Activated gamma-delta T cell treated with anti-CD3 and anti-CD28 coated beads, Interleukin-2, amount 50 U/mL, for 16 hours (primary cell): ENCODE data around the gene EGFR.
"Not testable (repeated sequence)": the region's sequence is repeated elsewhere in the genome, so short reads cannot be mapped to it uniquely, and the experiment has no call there.

ENCODE experiments used
- DNase-seq: peaks from one replicate; pipeline ENCODE4 v3.0.0-alpha.2; 2020; ENCODE audit warnings: low read depth

EGFR gene

DNA sequence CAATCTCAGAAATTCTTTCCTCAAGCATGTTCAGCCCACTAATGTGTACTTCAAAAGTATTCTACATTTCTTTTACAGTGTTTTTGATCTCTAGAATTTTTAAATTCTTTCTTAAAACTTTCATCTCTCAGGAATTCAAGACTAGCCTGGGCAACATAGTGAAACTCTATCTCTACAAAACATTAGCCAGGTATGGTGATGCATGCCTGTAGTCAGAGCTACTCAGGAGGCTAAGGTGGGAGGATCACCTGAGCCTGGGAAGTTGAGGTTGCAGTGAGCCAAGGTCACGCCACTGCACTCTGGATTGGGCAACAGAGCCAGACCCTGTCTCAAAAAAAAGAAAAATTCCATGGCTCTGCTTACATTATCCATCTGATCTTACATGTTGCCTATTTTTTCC lies 5.0 kb upstream of the EGFR start:
- no peak for DNase-seq

DNA sequence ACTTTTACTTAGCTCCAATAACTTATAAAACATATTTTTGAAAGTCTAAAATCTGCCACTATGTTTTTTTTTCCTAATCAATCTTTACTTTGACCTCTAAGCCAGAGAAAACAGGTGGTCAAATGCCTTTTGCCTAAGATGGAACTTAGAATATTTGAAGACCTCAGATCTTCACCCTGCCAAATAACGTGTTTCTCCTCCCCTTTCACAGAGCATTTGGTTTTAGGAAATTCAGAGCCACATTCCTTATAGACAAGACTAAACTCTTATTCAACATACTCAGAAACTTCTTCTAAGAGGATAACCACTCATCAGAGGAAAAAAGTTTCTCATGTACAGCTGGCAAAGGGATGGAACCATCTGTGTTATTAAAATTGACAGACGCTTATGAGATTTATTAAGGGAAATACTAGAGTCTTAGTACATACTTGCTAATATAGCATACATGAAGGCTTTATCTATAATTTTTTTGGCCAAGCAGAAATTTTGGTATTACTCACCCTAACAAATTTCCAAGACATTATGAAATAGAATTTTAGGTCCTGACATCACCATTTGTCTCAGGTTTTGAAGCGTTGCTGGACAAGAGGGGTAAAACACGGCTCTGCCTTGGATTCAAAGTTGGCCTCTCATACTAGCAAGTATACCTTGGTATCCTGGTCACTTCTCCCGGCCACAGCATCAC lies 2.6 kb upstream of the EGFR start:
- DNase-seq, result no peak

DNA sequence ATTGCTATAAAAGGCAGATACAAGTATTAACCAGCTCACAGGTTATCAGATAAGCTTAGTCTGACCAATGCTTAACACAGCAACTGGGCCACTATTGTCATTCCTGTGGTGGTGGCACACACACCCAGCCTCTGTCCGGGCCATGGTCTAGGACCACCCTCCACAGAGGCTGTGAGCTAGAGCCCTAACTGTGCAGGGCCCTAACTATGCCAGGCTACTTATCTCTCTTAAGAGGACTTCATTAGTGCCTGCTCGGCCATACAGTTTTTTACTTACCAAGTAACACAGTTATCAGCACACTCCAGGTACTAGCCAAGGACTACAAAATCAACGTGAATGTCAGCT lies 2.1 kb upstream of the EGFR start:
- DNase-seq, result no peak

DNA sequence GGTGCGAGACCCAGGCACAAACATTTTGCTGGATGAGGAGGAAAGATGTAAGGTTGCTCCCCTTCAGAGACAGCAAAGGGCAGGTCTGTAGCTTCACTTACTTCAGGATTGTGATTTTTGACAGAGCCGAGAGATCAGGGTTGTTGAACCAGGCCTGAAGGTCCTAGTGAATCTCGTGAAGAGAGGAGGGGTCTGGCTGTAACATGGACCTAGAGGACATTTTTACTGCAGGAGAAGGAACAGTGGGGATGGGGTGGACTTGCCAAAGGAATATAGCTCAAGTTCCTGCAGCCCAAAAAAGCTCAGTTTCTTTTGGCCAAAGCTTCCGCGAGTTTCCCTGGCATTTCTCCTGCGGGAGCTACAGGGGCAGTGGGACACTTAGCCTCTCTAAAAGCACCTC lies 976 bp upstream of the EGFR start:
- DNase-seq, result no peak

DNA sequence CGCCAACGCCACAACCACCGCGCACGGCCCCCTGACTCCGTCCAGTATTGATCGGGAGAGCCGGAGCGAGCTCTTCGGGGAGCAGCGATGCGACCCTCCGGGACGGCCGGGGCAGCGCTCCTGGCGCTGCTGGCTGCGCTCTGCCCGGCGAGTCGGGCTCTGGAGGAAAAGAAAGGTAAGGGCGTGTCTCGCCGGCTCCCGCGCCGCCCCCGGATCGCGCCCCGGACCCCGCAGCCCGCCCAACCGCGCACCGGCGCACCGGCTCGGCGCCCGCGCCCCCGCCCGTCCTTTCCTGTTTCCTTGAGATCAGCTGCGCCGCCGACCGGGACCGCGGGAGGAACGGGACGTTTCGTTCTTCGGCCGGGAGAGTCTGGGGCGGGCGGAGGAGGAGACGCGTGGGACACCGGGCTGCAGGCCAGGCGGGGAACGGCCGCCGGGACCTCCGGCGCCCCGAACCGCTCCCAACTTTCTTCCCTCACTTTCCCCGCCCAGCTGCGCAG lies 424 bp downstream of the EGFR start:
- no peak for DNase-seq

DNA sequence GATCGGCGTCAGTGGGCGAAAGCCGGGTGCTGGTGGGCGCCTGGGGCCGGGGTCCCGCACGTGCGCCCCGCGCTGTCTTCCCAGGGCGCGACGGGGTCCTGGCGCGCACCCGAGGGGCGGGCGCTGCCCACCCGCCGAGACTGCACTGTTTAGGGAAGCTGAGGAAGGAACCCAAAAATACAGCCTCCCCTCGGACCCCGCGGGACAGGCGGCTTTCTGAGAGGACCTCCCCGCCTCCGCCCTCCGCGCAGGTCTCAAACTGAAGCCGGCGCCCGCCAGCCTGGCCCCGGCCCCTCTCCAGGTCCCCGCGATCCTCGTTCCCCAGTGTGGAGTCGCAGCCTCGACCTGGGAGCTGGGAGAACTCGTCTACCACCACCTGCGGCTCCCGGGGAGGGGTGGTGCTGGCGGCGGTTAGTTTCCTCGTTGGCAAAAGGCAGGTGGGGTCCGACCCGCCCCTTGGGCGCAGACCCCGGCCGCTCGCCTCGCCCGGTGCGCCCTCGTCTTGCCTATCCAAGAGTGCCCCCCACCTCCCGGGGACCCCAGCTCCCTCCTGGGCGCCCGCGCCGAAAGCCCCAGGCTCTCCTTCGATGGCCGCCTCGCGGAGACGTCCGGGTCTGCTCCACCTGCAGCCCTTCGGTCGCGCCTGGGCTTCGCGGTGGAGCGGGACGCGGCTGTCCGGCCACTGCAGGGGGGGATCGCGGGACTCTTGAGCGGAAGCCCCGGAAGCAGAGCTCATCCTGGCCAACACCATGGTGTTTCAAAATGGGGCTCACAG lies 1.1 kb downstream of the EGFR start:
- no peak for DNase-seq

DNA sequence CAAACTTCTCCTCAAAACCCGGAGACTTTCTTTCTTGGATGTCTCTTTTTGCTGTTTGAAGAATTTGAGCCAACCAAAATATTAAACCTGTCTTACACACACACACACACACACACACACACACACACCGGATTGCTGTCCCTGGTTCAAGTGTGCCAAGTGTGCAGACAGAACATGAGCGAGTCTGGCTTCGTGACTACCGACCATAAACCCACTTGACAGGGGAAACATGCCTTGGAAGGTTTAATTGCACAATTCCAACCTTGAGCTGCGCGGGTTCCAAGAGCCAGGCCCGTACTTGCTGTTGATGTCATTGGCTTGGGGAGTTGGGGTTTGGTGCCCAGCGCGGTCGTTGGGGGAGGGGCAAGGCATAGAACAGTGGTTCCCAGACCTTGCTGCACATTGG lies 1.7 kb downstream of the EGFR start:
- no peak for DNase-seq

DNA sequence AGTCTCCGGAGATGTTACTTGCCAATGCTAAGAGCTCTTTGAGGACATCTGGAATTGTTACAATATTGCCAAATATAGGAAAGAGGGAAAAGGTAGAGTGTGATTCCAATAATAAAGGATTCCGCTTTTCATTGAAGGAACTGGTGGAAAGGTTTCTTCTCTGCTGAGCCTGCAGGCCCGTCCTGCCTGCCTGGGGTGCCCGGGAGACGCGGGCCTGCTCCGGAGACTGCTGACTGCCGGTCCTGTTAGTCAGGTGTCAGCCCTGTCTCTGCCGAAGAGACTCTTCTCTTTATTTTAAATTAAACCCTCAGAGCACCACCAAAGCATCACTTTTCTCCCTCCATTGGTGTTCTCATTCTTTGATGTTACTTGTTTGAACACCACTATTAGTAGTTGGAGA lies 2.2 kb downstream of the EGFR start:
- DNase-seq, result no peak

DNA sequence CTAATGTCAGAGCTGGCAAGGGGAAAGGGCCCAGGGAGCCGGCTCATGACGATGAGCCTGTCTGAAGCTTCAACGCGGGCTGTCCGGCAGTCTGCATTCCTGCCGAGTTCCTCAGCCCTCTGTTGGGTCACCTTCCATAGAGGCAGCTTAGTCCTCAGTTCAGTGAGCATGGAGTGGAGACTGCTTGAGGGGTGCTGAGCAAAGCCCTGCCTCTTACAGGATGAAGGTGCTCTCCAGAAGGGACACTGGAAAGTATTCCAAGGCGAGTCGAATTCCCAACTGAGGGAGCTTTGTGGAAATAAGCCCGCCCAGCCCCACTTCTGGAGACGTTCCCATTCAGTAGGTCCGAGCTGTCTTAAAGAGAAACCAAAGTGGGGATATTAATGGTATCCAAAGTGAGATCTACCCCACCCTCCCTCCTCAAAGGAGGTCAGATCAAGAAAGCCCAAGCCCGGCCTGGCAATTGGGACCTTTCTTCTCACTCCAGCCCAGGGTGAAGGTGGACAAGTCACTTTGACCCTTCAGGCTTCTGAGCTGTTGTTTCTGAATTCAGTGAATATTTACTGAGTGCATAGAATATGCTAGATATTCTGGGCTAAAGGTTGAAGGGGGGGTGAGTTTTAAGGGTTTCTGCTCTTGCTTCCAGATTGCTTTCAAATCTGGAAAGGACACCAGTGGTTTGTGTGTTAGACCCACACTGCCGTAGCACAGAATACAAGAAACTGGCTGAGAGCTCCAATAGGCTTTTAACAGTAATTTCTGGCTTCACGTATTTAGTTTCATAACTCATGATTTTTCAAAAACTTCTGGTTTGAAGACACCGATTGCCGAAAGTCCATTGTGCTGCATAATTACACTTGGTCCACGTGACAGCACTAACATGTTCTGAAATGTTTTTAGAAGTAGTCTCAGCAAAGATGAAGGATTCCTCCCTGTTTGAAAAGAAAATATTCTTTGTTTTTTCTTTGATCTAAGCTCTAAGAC lies 3.5 kb downstream of the EGFR start:
- no peak for DNase-seq

DNA sequence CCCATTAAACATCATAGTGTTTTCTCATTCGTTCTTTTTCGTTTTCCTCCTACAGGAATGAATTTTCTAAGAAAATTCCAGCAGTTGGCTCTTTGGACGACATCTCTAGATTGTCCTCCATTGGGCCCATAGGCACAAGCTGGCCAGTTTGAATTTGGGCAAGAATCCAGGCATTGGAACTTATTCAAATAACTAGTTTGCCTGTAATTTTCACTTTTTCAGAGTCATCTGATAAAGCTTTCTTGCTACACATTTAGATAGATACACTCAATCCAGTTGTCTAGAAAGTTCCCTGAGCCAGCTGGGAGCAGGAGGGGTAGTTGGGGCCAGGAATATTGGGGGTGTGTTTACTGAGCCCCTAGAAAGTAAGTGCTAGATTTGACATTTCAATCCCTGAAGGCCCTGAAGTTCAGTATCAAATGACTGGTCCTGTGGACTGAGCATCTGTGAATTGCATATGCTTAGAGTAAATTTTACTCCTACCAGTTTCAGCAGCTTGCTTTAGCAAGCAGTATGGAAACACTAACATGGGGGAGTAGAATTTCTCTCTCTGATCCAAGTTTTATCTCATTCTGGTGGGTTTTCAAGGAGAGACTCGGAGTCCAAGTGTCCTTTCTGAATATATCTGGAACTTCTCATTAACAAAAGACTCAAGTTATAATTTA lies 5.2 kb downstream of the EGFR start:
- DNase-seq, result no peak

DNA sequence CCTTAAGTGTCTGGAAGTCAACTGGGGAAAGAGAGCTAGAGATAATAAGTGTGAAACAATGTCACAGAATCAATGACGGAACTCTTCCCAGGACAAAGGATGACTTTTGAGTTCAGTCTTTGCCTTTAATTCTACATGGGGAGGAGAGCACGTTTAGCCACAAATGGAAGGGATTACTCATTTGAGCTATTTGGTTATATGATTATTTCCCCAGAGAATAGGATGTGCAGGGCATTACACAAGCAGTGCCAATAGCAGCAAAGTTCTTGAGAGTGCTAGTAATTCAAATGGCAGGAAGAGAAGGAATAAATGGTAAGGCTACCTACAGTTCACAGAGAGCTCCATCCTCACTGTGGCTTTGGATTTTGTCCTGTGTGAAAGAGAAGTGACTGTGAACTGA lies 6.0 kb downstream of the EGFR start:
- DNase-seq, result no peak

DNA sequence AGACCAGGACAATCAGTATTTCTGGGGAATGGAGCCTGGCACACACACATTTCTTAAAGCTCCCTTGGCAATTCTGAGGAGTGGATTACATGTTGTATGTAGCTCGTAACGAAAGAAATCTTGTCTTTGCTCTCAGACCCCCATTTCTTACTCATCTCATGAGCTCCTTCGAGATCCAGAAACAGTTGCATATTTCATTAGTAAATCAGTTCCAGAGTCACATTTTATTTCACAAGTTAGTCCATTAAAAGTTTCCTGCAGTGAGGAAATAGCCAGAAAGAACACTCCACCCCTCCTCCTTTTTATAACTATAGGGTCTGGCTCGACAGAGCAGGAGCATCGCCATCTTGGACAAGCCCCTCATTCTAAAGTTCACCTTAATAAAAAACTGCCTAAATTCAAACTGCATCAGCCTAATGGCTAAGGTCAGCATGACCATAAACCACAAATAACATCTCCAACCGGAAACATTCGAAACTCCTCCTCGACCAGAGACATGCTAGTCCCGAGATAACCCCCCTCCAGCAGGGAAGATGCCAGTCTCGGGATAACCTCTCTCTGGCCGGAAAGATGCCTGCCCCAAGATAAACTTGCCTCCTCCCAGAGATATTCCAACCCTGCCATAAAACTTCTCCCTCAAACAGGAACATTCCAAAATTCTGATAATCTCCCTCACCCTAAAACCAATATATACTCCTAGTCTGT lies 7.4 kb downstream of the EGFR start:
- DNase-seq, result no peak

DNA sequence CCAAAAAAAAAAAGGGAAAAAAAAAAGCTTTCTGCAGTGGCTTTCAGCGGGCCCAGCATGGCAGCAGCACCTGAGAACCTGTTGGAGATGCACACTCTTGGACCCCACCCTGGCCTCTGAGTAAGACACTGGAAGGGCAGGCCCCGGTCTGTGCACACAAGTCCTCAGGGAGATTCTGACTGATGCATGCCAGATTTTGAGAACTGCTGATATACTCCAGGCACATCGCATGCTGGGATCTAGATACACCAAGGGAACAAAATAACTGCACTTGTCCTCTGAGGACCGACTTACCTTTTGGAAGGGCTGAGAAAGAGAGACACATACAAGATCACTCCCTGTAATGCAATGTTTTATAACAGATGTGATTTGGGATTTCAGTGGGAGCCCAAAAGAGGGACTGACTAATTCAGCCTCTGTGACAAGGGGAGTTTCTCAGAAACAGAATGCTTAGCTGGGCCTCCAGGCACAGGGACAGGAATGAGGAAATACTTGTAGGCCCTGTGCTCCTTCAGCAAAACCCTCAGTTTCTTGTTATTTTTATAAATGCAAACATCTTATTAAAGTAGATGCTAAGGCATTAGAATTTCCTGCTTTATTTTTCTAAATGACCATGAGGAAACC lies 8.2 kb downstream of the EGFR start:
- DNase-seq, result no peak

DNA sequence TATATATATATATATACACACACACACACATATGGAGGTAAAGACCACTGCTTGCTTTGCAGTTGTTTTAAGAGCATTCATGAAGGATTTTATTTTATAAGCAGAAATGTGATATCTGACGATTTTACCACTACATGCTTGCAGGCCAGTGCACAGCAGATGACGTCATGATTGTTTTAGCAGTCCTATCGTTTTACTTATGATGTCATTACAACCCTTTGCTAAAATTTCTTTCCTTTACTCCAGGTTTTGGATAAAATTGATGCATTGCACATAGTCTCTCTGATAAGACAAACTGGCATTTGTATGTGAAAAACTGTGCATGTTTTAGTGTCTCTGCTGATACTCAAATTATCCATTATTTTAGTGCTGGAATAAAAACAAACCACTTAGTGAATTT lies 9.2 kb downstream of the EGFR start:
- DNase-seq, result no peak

DNA sequence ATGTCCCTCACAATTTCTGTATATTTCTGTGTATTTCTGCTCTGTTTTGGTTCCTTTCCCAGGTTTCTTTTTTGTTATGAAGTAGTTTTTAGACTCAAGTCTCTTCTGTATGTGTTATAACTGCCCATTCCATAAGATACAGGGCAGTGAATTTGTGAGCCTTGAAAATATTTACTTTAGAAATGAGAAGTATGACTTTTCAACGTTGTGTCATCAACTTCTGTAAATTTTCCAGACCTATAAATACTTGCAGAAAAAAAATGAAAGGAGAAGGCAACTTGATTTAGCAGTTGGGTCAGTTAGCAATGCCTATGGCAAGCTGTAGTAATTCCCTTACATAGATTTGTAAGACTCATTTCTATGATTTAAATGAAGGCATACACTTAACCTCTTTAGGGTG lies 11.5 kb downstream of the EGFR start:
- DNase-seq, result no peak

DNA sequence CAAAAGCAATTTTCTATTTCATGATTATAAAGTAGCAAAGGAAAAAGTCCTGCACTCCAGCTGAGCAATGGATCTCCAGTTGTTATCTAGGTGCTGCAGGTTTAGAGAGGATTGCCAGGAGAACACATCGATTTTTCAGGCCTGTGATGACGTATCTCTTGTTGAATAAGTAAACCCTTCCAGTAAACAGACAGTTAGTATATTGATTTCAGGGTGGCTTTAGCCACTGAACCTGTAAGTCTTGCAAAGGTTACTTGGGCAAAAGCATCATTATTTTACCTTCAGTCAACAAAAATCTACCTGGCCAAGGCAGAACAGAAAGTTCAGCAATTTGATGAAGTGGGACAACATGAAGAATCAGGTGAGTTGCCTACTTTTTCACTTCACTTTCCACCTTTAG lies 12.3 kb downstream of the EGFR start:
- DNase-seq, result no peak

DNA sequence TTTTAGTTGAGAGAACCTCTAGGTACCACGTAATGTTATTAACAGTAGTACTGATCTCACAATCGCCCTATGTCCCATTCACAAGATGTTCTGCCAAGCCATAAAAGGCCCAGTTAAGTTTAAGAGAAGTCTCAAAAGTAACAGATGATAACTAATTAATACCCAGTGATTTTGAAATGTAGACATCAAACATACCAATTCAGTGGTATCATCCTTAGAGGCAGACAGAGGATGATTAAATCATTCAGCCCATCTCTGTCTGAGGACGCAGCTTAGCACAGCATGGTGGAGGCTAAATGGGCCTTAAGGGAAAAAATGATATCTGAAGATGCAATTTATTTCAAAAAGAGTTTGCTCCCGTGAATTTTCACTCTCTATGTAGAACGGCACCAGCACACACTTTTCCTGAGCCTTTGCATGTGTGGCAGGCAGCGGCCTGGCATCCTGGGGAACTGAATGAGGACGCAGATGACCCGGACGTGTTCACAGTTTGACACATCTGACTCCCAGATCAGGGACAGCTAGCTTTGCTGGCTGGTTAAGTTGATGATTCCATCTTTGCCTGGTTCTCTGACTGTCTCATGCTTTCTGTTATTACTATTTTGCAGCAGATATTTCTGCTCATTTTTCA lies 13.4 kb downstream of the EGFR start:
- no peak for DNase-seq

DNA sequence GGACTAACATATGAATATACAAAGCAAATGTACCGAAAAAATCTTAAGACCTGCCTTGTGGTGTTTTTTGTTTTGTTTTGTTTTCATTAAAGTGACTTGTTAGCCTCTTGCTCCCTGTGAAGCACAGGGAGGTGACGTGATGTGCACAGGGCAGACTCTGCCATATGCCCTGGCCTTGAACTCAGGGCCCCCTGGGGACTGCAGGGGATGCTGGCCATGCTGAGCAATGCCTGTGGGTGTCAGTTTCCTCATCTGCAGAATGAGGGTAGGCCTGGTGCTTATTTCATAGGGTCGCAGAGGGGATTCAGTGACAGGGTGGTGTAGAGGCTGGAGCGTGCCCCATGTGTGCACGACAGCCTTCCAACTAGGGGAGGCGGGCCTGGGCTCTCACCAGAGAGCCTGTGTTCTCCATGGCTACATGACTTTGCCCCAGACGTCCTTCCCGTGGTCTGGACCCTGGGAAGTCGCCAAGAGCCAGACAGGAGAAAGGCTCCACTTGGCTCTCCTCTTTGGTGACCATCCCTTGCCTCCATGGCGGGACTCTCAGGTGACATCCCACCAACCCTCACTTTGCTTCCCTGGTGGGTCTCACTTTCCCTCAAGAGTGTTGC lies 14.5 kb downstream of the EGFR start:
- no peak for DNase-seq

DNA sequence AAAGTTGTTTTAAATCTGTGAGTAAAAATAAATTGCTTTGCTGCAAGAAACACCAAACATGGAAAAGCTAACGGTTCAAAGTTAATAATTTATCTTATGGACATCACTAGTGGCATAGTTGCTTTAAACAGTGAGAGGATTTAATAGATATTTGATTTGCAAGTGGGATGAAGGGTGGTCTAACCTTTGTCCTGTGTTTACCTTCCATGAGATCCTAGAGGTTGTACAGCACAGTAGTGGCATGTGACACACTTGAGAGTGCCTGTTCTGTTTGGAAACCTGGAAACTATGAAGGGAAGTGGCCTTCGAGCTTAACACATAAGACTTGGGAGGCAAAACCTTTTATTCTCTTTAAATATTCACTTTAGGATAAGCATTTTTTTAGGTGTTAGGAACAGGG lies 16.0 kb downstream of the EGFR start:
- DNase-seq, result no peak

DNA sequence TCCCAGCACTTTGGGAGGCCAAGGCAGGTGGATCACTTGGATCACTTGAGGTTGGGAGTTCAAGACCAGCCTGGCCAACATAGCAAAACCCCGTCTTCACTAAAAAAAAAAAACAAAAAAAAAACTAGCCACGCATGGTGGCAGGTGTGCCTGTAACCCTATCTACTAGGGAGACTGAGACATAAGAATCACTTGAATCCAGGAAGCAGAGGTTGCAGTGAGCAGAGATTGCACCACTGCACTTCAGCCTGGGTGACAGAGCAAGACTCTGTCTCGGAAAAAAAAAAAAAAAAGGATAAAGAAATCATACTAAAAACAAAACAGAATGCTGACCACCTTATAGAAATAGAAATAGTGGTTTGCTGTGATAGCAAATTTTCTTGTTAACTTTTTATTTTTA lies 16.6 kb downstream of the EGFR start:
- DNase-seq, result not testable (repeated sequence)
